GM19238 (cell line): ENCODE measurements around the gene KIF23.
"Not testable (repeated sequence)": the region's sequence is repeated elsewhere in the genome, so short reads cannot be mapped to it uniquely, and the experiment has no call there.

Source experiments
- DNase-seq: peaks from one replicate; pipeline ENCODE4 v3.0.0; 2011; ENCODE audit warnings: low spot score; ENCODE audit not compliant: insufficient read length

Gene KIF23

GRCh38 chr15:69413822-69414700 is at the start of gene KIF23:
TSS of gene KIF23 (plus strand) at chr15:69414349. CDS start at chr15:69414466, 117 bp downstream.
- DNase-seq, result peak; percentile 97

- DNase-seq, result no peak
Observed at GRCh38 chr15:69367236-69367635, 46.9 kb upstream of the KIF23 start.

DNA sequence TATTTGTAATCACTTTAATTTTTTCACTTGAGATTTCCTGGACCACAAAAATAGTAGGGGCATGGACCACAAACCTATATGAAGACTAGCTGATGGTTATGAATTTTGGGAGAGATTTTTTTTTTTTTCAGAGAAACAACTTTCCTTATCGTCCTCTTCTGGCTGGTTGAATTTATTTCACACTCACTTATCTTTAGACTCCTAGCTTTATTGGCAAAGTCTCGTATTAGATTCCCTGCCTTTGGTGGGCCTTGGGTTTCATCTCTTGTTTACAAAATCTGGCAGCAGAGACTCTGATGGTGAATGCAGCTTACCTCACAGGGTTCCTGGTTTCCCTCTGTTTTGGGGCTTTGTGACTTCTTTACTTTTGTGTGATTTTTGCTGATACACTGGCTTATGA is 44.5 kb upstream of the KIF23 start:
- DNase-seq, result no peak

- no peak for DNase-seq
Observed at GRCh38 chr15:69373406-69373805, 40.7 kb upstream of the KIF23 start.

GRCh38 chr15:69375151-69375790 is 38.9 kb upstream of the KIF23 start:
- no peak for DNase-seq

GRCh38 chr15:69377216-69377970 is 36.8 kb upstream of the KIF23 start:
- DNase-seq, result no peak

- DNase-seq, result no peak
Observed at GRCh38 chr15:69380100-69380725, 33.9 kb upstream of the KIF23 start.

- no peak for DNase-seq
Observed at GRCh38 chr15:69380726-69381105, 33.4 kb upstream of the KIF23 start.

- DNase-seq, result not testable (repeated sequence)
Observed at GRCh38 chr15:69382176-69382575, 32.0 kb upstream of the KIF23 start.

- not testable (repeated sequence) for DNase-seq
Observed at GRCh38 chr15:69384066-69384465, 30.1 kb upstream of the KIF23 start.

GRCh38 chr15:69384626-69385598 is 29.2 kb upstream of the KIF23 start:
- no peak for DNase-seq

DNA sequence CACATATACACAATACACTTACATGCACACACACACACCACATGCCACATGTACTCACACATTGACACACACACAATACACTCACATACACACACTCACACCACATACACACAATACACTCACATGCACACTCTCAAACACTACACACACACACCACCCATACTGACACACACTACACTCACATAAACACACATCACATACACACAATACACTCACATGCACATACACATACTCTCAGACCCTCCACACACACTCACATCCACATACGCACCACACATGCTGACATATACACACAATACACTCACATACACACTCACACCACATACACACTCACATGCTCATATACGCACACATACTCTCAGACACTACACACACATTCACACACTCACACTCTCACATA is 28.3 kb upstream of the KIF23 start:
- DNase-seq, result no peak

GRCh38 chr15:69386284-69386683 is 27.9 kb upstream of the KIF23 start:
- no peak for DNase-seq

DNA sequence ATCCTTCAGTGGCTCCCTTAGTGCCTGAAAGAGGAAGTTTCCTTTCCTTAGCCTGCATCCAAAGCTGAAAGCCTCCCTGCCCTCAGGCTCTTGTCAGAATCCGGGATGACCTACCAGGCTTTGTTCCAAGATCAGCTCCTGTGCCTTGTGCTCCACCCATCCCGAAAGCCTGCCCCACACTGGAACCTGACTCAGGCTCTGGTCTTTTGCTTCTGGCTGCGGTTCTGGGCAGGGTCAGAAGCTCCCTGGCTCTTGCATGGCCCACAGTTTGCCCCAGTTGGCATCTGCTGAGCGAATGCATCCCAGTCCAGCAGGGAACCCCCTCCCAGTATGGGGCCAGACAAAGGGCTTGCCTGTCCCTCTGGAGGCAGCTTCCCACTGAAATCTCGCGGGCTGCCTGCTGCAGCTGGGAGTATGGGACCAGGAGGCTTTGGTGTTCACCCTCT is 25.9 kb upstream of the KIF23 start:
- no peak for DNase-seq

- no peak for DNase-seq
Observed at GRCh38 chr15:69389426-69389825, 24.7 kb upstream of the KIF23 start.

GRCh38 chr15:69390575-69390974 is 23.6 kb upstream of the KIF23 start:
- DNase-seq, result no peak

DNA sequence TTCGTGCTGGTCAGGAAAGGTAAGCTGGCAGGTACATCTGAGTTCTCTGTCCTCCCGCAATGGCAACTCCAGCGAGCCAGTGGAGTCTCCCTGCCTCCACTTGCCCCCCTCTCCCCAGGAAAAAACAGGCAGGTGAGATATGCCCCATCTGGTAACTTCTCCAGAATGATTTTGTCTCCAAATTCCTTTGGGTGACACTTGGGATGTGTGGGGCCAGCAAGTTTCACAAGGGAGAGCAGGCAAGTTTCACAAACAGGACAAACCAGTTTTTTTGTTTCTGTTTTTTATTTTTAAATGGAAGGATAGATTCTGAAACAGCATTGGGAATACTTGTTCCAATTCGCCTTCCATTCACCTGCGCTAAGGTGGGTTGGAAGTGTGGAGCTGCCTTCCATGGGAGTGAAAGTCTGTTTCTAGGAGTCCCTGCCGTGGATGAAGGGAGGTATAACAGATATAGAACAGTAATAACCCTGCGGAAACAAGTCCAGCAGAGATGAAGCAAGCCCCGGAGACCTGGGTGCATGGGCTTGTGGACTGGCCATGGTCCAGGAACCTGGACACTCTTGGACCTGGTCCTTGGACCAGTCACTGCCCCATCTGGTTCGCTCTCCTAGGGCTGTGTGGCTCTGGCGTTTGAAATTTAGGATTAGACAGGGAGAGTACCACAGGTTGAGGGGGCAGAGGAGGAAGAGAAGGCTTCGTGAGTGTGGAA is 22.9 kb upstream of the KIF23 start:
- no peak for DNase-seq

DNA sequence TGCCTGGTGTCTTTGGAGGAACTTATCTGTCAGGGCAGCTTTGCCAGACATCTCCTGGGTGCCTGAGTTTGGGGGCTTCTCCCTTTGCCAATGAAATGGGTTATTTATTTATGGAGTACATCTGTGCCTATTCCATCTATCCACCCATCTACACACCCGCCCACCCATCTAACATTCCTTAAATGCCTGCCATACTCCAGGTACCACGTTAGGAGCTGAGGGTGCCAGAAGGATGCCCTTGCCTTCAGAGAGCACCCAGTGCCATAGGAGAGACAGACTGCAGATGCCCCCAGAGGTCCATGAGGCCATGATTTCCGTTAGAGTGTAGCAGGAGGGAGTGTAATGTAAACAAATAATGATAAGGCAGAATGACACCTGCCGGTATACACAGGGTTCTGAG is 21.8 kb upstream of the KIF23 start:
- DNase-seq, result no peak

DNA sequence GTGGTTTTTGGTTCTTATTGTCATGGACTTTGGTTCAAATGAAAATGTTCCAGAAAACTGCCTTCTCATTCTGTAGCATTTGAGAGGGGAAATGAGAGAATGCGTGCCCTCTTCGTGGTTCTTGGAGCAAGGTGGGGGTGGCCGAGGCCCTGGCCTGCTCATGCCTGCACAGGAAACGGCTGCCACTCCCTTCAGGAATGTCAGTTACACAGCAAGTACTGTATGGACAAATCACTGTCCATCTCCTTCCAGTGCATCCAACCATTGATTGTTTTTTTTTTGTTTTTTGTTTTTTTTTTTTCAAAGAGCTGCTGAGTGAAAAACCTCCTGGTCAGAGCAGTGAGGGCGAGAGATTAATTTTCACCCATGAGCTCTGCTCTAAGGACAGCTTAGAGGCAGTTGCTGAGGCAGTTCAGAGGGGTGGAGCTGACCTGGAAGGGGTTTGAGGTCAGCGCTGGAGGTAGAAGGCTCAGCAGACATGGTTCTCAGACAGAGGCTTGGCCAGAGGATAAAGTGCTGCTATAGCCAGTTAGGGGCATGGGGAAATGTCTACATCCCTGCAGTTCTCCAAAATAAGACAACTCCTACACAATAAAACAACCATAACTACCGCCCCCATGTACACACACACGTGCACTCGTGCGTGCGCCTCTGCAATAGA is 20.2 kb upstream of the KIF23 start:
- DNase-seq, result no peak
